CD4-positive, alpha-beta T cell treated with Interleukin-6 for 4 hours (primary cell): Measurements from ENCODE around the gene TMEM106B.

Experiments
- DNase-seq: peaks from one replicate; pipeline ENCODE4 v3.0.0-alpha.2; 2020; ENCODE audit warnings: mixed read lengths

The TMEM106B gene

DNA sequence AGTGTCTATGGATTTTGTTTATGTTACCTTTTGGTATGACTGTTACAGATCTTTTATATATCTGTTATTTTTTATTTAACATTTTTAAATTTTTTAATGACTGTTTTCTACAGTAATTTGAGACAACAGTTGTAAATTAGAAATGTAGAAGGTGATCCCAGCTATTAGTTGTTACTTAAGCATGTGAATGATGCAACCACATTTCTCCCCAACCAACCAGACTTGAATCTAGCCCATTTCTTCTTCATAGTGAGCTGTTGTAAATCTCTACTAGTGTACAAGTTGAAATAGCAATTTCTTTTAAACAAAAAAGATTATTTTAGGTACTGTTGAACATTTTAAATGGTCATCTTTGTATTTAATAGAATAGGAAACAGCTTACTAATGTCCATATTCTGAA, 18.0 kb downstream of the TMEM106B start:
- DNase-seq: no peak

DNA sequence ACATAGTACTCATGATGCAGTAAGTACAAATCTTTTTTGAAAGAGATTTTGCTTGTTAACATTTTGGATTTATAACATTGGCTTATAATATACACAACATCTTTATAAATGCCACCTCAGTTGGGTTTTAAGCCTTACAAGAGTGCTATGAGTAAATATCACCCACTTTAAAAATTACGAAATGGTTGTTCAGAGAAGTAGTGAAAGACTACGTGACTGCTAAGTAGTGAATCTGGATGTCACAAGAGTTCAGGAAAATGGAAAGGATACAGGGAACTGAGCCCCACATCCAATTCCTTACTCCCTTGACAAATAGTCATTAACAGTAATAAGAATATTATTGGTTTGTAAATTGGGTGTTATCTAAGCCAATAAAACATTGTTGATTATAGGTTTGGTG, 20.0 kb downstream of the TMEM106B start:
- DNase-seq: no peak

DNA sequence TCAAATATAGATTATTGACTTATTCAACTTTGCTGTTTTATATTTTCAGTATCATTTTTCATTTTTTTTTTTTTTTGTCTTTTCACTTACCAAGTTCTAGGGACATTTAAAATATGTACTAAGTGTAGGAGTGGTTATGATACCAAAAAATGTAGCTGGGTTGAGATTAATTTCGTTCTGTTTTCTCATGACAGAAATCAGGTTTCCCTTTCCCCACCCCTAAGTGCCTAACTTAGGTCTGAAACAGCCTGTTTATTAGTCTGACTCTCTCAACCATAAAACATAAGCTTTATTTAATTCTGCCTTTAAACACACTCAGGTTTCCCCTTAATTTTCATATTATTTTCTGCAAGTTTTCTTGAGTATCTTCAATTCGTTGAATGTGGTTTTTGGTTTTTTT, 22.1 kb downstream of the TMEM106B start:
- no peak for DNase-seq

DNA sequence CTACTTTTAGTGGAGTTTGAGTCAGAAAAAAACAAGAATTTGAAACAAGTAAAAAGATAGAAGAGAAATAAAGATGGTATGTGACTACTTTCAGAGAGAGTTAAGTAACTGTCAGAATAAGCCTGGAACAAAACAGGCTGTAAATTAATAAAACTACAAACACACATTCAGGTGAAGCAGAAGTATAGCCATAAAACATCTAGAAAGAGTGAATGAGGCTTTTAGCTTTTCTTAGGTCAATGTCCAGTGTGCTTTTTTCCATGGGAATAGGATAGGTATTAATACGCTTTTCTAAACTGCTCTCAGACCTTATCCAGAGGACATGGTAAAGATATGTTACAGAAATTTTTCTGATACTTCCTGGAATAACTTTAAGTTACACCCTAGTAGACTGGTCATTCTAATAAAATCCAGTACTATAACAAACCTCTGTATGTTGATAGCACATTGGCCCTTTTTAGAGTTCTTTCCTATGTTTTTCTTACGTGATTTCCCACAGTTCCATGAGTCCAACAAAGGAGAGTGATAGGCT, 23.3 kb downstream of the TMEM106B start:
- DNase-seq: no peak

DNA sequence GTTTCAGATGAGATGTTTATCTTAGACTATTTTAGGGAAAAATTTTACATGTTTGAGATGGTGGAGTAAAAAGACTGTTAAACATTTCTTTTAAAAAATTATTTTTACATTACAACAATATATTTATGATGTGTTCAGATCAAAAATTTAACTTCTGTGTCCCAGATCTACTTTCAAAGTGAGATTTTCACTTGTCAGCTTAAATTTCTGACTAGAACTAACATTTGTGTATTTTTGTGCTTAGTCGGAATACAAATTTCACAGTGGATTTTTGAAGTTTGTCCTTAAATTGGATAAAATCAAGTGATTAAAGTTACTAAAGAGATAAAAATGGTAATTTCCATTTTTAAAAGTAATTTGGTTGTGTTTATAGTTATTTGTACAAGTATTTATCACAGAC, 24.9 kb downstream of the TMEM106B start:
- no peak for DNase-seq

DNA sequence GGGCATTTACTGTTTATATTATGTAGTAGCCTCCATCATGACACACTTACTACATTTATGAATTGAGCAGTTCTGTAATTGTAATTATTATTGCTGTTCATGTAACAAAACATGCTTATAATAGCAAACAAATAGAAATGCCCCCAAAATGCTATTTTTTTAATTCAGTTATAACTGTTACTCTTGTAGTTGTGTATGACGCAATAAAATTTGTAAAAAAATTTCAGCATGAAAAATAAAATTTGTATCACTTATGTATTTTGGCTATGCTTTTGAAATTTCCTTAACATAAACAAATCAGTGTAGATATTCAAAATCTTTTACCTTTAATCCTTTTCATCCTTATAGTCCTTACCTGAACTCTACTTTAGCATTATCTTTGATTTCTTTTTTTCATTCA, 25.9 kb downstream of the TMEM106B start:
- DNase-seq: no peak

DNA sequence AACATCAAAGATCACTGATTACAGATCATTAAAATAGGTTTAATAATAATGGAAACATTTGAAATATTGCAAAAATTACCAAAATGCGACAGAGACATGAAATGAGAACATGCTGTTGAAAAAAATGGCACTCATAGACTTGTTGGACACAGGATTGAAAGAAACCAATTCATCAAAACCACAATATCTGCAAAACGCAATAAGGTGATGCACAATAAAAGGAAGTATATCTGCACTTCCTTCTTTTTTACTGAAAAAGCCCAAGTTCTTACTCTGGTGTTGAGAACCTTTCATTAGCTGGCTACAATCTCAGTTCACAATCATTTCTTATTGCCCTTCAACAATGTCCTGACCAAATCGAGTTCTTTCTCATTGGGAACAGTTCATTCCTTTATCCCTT, 28.7 kb downstream of the TMEM106B start:
- DNase-seq: no peak

DNA sequence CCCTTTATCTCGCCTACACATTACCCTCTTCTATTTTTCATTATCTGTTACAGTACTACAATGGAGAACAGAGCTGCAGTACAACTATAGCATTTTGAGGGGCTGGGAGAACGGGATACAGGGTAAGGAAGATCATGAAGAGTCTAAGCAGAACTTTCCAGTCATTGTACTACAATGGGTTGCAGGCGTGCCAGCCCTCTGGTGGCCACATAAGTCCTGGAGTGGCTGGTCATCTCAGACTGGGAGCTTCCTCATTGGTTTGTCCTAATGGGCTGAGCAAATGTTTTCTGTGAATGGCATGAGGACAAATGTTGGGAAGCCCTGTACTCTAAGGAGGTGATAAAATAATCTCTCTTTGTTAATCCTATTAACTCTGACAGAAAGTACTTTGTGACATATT, 33.0 kb downstream of the TMEM106B start:
- no peak for DNase-seq

DNA sequence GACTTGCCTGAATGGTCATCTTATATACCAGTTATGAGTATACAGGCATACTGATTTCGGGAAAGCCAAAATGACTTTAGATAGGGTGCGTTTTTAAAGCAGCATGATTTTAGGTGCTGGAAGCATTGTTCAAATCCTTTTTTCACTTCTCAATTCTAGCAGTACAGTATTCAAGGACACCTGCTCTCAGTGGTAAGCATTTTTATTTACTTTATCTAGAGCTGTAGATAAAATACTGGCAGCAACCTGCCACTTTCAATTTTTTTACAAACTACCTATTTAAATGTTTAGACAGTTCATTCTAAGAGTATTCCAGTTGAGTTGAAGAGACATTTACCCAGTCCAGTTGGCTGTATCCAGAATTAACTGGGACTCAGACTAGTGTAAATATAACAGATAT, 33.6 kb downstream of the TMEM106B start:
- no peak for DNase-seq

DNA sequence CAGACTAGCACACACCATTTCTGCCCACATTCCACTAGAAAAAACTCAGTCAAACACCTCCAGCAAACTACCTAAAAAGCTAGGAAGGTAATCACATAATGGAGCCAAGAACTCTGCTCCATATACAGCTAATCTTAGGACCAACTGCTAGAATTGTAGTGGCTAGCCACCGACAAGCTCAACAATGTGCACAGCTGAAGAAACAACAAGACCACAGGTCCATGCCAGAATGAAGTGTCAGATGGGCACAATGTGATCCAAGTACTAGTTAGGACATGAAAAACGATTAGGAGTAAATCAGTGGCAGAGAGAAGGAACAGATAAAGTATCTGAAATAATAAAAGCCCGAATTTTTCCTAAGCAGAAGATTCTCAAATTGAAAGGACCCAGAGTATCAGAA, 38.6 kb downstream of the TMEM106B start:
- DNase-seq: no peak

DNA sequence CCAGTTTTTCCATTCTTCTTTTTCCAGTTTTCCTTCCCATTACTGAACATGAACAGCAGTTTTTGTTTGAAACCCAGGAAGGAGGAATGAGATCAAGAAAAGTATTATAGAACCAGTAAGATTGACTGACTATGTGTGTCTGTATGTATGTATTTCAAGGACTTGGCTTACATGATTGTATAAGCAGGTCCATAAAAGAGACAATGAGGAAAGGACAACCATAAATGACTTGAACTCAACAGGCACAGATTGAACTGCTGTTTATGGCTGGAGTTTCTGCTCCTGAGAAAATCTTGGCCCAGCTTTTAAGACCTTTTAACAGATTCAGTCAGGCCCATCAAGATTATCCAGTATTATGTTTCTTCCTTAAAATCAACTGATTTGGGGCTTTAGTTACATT, 39.1 kb downstream of the TMEM106B start:
- no peak for DNase-seq

DNA sequence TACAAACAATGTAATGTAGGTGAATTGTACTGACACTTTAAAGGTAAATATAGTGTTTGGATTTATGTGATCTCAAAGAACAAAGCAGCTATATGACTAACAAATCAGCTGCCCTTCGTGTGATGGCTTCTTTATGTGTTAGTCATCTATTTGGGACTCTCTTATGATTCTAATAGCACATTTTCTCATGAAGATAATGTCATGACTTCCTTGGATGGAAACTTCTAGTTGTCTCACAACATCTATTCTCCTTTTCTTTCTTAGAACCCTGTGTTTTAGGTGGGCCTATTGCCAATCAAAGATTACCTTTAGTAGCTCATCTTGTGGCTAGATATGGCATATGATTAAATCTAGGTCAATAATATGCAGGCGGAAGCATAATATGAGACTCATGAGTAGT, 45.0 kb downstream of the TMEM106B start:
- DNase-seq: no peak

DNA sequence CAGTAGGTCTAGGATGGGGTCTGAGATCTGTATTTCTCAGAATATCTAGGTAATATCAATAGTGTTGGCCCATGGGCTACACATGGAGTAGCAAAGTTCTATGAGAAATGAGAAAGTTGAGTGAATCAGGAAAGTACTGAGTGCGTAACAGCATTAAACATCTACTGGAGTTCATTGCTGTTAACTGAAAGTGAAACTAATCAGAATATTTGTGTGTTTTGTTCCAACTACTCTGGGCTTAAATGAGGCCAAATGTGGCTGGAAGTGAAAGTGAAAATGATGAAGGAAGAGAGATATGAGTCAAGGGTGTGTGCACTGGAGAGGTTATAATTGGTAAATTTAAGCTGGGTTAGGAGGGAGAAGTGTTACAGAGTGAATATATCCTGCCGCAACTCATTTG, 46.5 kb downstream of the TMEM106B start:
- DNase-seq: peak; percentile 24

DNA sequence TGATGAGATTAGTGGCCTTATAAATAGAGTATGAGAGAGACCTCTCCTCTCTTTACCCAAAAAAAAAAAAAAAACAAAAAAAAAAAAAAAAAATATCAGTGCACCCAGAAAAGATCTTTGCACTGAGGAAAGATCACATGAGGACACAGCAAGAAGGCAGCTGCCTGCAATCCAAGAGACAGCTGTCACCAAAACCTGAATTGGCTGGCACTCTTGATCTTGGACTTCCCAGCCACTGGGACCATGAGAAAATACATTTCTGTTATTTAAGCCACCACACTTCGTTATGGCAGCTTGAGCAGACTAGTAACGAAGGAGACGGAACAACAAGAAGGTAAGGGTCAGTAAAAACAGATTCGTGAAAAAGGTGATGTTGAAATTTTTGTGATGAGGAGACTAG, 47.0 kb downstream of the TMEM106B start:
- no peak for DNase-seq

DNA sequence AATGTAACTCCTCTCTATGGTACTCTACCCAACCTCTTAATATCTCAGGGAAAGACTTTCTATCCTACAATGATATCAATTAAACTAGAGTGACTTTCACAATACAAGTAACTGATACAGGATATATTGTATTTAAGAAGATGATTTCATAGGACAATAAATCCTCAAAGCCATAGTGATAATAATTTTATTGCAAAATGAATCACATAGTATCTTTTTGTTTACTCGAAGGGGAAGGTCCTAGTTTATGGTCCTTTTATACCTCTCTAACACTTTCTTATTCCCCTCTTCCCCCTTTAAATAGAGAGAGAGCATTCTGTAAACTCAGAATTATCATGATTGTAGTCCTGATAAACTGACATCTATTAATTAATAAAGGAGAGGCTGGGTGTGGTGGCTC, 56.4 kb downstream of the TMEM106B start:
- no peak for DNase-seq

DNA sequence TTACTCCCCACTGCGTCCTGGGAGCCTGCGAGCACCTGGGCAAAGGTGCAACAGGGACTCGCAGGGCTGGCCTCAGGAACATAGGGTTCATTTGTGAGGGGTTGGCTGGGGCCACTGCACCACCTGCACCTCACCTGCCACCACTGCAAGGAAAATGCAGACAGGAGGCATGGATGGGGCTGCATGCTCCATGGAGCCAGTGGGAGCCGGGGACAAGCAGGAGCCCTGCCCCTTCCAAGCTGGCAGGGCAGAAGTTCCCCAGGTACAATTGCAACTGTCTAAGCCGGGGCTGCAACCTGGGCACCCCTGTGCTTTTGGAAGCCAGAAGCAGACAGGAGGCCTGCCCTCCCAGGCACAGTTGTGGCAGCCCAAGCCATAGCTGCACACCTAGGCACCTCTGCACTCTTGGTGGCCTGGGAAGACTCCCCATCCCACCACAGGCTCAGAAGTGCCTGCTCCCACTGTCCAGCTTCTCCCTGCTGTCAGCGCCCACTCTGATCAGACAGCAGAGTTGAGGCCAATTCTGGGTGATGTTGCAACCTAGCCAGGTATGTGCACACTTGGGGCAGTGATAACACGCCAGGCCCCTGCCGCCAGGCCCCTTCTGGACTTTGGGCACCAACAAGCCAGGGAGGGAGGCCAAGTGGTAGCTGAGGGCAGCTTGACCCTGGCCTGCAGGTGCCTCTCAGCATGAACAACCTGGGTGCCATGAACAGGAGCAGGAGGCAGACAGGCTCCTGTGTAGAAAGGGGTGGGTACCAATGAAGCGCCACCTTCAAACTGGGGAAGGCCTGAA, 58.2 kb downstream of the TMEM106B start:
- DNase-seq: no peak

DNA sequence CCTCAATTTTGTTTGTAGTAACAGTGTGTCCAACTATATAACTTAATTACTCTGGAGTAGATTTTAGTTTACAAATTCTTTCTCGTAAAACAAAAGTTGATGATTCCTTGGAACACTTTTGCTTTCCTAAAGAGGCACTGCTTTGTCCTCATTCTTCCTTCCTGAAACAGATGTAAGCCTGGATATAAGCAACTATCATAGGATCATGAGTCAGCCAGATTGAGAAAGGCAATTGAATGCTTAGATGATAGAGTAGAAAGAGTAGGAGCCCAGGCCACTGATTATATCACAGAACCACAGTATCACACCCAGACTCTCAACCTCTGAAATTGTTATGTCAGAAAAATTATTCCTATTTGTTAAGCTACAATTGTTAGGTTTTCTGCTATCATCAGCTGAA, 69.9 kb downstream of the TMEM106B start:
- no peak for DNase-seq

DNA sequence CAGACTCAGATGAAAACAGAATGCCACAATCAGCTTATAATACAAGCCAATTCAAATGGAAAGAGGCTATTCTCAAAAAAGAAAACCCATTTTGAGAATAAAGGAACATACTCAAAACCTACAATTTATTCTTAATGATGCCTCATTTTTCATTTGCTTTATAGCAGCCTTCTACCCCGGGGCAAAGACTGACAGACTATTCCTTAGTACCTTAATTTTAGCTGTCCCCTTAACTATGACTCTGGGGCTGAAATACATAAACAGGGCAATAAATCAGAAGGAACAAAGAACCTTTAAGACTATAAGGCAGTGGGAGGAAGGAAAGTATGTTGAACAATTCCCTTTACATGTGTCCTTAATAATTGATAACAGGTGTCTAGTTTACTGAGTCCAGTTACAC, 76.8 kb downstream of the TMEM106B start:
- no peak for DNase-seq

DNA sequence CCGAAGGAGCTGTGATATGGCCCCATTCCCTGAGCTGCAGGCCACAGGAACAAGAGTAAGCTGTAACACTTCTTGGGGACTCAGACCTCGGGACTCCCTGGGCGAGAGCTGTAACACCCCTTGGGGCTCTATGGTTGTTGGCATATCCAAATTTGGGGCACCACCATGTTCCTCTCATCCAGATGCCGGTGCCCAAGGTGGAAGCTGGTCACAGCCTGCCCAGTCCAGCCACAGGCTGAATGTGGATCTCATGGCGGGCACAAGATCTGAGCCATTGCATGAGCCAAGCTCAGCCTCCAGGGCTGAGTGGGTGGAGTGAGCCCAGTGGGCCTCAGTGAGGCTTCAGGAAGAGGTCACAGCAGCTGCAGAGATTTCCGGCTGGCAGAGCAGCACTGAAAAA, 78.9 kb downstream of the TMEM106B start:
- no peak for DNase-seq

DNA sequence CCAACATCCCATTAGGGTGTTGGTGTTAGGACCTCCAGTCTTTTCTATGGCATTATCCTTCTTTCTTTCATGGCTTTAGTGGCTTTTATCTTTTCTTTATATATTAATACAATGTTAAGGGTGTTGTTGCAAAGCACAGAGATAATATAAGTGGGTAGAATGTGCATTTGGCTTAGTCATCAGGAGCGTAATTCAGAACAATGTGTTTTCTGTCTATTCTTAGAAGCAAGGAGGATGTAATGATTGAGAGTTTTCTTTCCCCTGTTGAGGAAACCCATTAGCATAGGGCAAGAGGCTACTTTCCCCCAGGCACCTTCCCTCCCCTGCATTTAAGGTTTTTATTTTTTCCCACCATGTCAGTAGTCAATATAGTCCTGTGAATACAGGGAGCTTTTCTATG, 79.7 kb downstream of the TMEM106B start:
- no peak for DNase-seq

DNA sequence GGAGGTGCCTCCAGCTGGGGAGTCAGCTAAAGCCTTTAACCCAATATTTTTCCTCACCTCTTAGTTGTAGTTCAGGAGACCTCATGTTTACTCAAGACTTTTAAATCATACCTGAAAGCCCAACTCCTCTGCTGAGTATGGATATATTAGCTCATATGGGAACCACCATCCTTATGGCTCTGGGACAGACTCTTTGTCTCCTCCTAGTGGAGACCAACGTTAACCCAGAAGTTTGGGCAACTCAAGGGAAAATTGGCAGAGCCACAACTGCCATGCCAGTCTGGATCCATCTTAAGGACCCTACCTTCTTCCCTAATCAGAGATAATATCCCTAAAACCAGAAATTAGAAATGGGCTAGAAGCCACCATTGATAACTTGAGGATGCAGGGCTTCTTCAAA, 80.8 kb downstream of the TMEM106B start:
- DNase-seq: no peak
